Hepatocyte (in vitro differentiated cells): ENCODE measurements around the gene RASGRP2. TPM values are rescaled to one million over a fixed set of nuclear protein-coding genes. Genes with fewer than 3 reads are reported as not detected.

Experiments used
- DNase-seq: peaks from one replicate; pipeline ENCODE4 v3.0.0-alpha.2; 2016; ENCODE audit warnings: low spot score
- H2AFZ ChIP-seq: fragments of 200-600 bp; sonication (generic); 2 replicates; pipeline ENCODE4 v1.6.0; 2016; ENCODE audit warnings: antibody characterized with exemption, mild to moderate bottlenecking
- H3K27ac ChIP-seq: fragments of 200-600 bp; sonication (generic); 2 replicates; pipeline ENCODE4 v1.5.1; 2016; ENCODE audit warnings: mild to moderate bottlenecking
- H3K27me3 ChIP-seq: fragments of 200-600 bp; sonication (generic); 2 replicates; pipeline ENCODE4 v1.6.1; 2016
- H3K36me3 ChIP-seq: fragments of 200-600 bp; sonication (generic); replicated peaks from 2 replicates; pipeline ENCODE4 v1.5.1; 2016; ENCODE audit warnings: low read depth; ENCODE audit not compliant: insufficient read depth
- H3K4me1 ChIP-seq: fragments of 200-600 bp; sonication (generic); 2 replicates; pipeline ENCODE4 v1.5.1; 2016; ENCODE audit warnings: mild to moderate bottlenecking, moderate library complexity; ENCODE audit not compliant: insufficient read depth
- H3K4me2 ChIP-seq: fragments of 200-600 bp; sonication (generic); 2 replicates; pipeline ENCODE4 v1.6.0; 2016
- H3K4me3 ChIP-seq: fragments of 200-600 bp; sonication (generic); 2 replicates; pipeline ENCODE4 v1.5.1; 2016; ENCODE audit warnings: mild to moderate bottlenecking
- H3K79me2 ChIP-seq: fragments of 200-600 bp; sonication (generic); 2 replicates; pipeline ENCODE4 v1.6.0; 2017; ENCODE audit warnings: mild to moderate bottlenecking
- H3K9me2 ChIP-seq: fragments of 200-600 bp; sonication (generic); replicated peaks from 2 replicates; pipeline ENCODE4 v1.6.0; 2017; ENCODE audit warnings: mild to moderate bottlenecking; ENCODE audit not compliant: insufficient read depth
- H3K9me3 ChIP-seq: fragments of 200-600 bp; sonication (generic); 2 replicates; pipeline ENCODE4 v1.5.1; 2016; ENCODE audit warnings: low read depth, mild to moderate bottlenecking
- H4K20me1 ChIP-seq: fragments of 200-600 bp; sonication (generic); 2 replicates; pipeline ENCODE4 v1.6.0; 2016; ENCODE audit warnings: mild to moderate bottlenecking; ENCODE audit not compliant: insufficient read depth, poor library complexity, severe bottlenecking
- CTCF ChIP-seq: fragments of 200-600 bp; sonication (generic); IDR thresholded peaks from 2 replicates; pipeline ENCODE4 v1.5.1; 2016; ENCODE audit warnings: antibody characterized with exemption, mild to moderate bottlenecking; ENCODE audit not compliant: poor library complexity
- EZH2 ChIP-seq: fragments of 200-600 bp; sonication (generic); IDR thresholded peaks from 2 replicates; pipeline ENCODE4 v1.6.1; 2016; ENCODE audit warnings: antibody characterized with exemption, mild to moderate bottlenecking, borderline replicate concordance
- EZH2phosphoT487 ChIP-seq: fragments of 200-600 bp; sonication (generic); IDR thresholded peaks from one replicate; pipeline ENCODE4 v1.6.1; 2018; ENCODE audit warnings: antibody characterized with exemption, mild to moderate bottlenecking, low read depth, moderate library complexity; ENCODE audit not compliant: unreplicated experiment, severe bottlenecking
- WGBS: methylation state at CpG from one replicate; pipeline ENCODE4 v1.1.6; 2016; ENCODE audit warnings: low lambda C conversion rate; ENCODE audit errors: missing lambda C conversion rate; 5-methylcytosine and 5-hydroxymethylcytosine counted together
- polyA plus RNA-seq: library from polyadenylated mRNA; unstranded; fragments of >200 nt; fragmentation: Nextera tagmentation; extraction: Ambion mirVana; gene quantifications from 2 replicates; pipeline ENCODE4 v1.2.1, GENCODE V29; 2016
- total RNA-seq: library from RNA; depleted of rRNA; stranded (reverse); fragments of >200 nt; gene quantifications from 2 replicates; pipeline ENCODE4 v1.2.3, GENCODE V29; 2014

RASGRP2 gene
- total and polyA plus RNA-seq, 2 experiments from 2014 or later: 0.10 to 3.2 TPM

GRCh38 chr11:64787526-64788320 lies 43.8 kb upstream of the RASGRP2 start:
- Histone ChIP-seq H3K27ac (no peak overlapping the region), H3K9me2 (no peaks in the 10 kb centered on the region)
- peak; percentile 79 for DNase-seq

GRCh38 chr11:64786308-64786707 lies 42.4 kb upstream of the RASGRP2 start:
- H3K4me2 ChIP-seq: no peak overlapping the region
- 92% methylated on average over 10 of the region's 10 CpGs for WGBS
- H3K4me1 ChIP-seq: no peaks in the 10 kb centered on the region
- no peak overlapping the region for H2AFZ ChIP-seq
- H3K36me3 ChIP-seq: no peaks in the 10 kb centered on the region
- no peaks in the 10 kb centered on the region for H3K9me3 ChIP-seq
- no peaks in the 10 kb centered on the region for H3K79me2 ChIP-seq
- H4K20me1 ChIP-seq: no peaks in the 10 kb centered on the region
- no peak for DNase-seq
- no peaks in the 10 kb centered on the region for H3K27me3 ChIP-seq
- H3K4me3 ChIP-seq: no peak overlapping the region
- TF ChIP-seq CTCF (no peak), EZH2 (no peak), EZH2phosphoT487 (no peak)
- H3K9me2 ChIP-seq: no peaks in the 10 kb centered on the region
- no peak overlapping the region for H3K27ac ChIP-seq

More at GRCh38 chr11:64787526-64788320, 43.8 kb upstream of the RASGRP2 start:
- no peak overlapping the region for H3K4me2 ChIP-seq
- H3K9me3 ChIP-seq: no peaks in the 10 kb centered on the region
- no peak overlapping the region for H3K4me3 ChIP-seq
- no peak for TF ChIP-seq EZH2phosphoT487
- peak; percentile 73 for TF ChIP-seq CTCF
- WGBS: 50% methylated on average over 15 of the region's 15 CpGs
- no peaks in the 10 kb centered on the region for H3K4me1 ChIP-seq
- H2AFZ ChIP-seq: no peak overlapping the region
- no peaks in the 10 kb centered on the region for H3K36me3 ChIP-seq
- H3K27me3 ChIP-seq: no peaks in the 10 kb centered on the region
- no peaks in the 10 kb centered on the region for H3K79me2 ChIP-seq
- no peaks in the 10 kb centered on the region for H4K20me1 ChIP-seq

GRCh38 chr11:64784813-64785581 lies 41.1 kb upstream of the RASGRP2 start:
- Histone ChIP-seq H3K9me2 (no peaks in the 10 kb centered on the region), H3K4me1 (no peaks in the 10 kb centered on the region), H2AFZ (no peak overlapping the region), H3K27me3 (no peaks in the 10 kb centered on the region), H3K4me2 (no peak overlapping the region), H3K36me3 (no peaks in the 10 kb centered on the region), H3K27ac (no peak overlapping the region), H3K79me2 (peaks cover 3% of the 10 kb centered on the region), H4K20me1 (no peaks in the 10 kb centered on the region), H3K4me3 (no peak overlapping the region), H3K9me3 (no peaks in the 10 kb centered on the region)
- TF ChIP-seq EZH2phosphoT487 (no peak), EZH2 (no peak), CTCF (no peak)
- no peak for DNase-seq
- WGBS: 93% methylated on average over 12 of the region's 12 CpGs
